GM12865 (cell line): ENCODE data around the gene UVRAG.

Source experiments
- DNase-seq: peaks from one replicate; pipeline ENCODE4 v3.0.0; 2010; ENCODE audit warnings: low read depth
- H3K4me3 ChIP-seq: 2 replicates; pipeline ENCODE4 v1.5.1; 2011; ENCODE audit warnings: mild to moderate bottlenecking, low read depth, low read length, control low read depth
- CTCF ChIP-seq: IDR thresholded peaks from 2 replicates; pipeline ENCODE4 v1.5.1; 2011; ENCODE audit warnings: low read length, control low read depth, low read depth, inconsistent platforms; ENCODE audit not compliant: insufficient read depth; ENCODE audit errors: missing control alignments

UVRAG gene

GRCh38 chr11:76143274-76143673 lies 328.3 kb downstream of the UVRAG start:
- DNase-seq, result no peak
- H3K4me3 ChIP-seq, result no peak overlapping the region
- no peak for TF ChIP-seq CTCF

GRCh38 chr11:76147106-76147740 lies 332.2 kb downstream of the UVRAG start:
- DNase-seq, result no peak
- H3K4me3 ChIP-seq, result no peak overlapping the region
- no peak for TF ChIP-seq CTCF

GRCh38 chr11:76148231-76148630 lies 333.2 kb downstream of the UVRAG start:
- no peak overlapping the region for H3K4me3 ChIP-seq
- no peak for TF ChIP-seq CTCF
- no peak for DNase-seq

- no peak overlapping the region for H3K4me3 ChIP-seq
- TF ChIP-seq CTCF, result no peak
- DNase-seq, result no peak
Observed at GRCh38 chr11:76148941-76149613, 334.1 kb downstream of the UVRAG start.

GRCh38 chr11:76149713-76150112 lies 334.7 kb downstream of the UVRAG start:
- H3K4me3 ChIP-seq, result no peak overlapping the region
- TF ChIP-seq CTCF, result no peak

GRCh38 chr11:76150141-76150540 lies 335.1 kb downstream of the UVRAG start:
- no peak overlapping the region for H3K4me3 ChIP-seq
- TF ChIP-seq CTCF, result no peak
- DNase-seq, result no peak

More at GRCh38 chr11:76149713-76150112, 334.7 kb downstream of the UVRAG start:
- no peak for DNase-seq
